HG03097 (cell line): Measurements from ENCODE around the gene TEX55.
"Not testable (repeated sequence)": the region's sequence is repeated elsewhere in the genome, so short reads cannot be mapped to it uniquely, and the experiment has no call there.

Source experiments
- ATAC-seq: cut with Tn5 transposase; IDR thresholded peaks from one replicate; pipeline ENCODE4 v1.9.1; 2021; ENCODE audit not compliant: unreplicated experiment, low FRiP score

TEX55 gene

DNA sequence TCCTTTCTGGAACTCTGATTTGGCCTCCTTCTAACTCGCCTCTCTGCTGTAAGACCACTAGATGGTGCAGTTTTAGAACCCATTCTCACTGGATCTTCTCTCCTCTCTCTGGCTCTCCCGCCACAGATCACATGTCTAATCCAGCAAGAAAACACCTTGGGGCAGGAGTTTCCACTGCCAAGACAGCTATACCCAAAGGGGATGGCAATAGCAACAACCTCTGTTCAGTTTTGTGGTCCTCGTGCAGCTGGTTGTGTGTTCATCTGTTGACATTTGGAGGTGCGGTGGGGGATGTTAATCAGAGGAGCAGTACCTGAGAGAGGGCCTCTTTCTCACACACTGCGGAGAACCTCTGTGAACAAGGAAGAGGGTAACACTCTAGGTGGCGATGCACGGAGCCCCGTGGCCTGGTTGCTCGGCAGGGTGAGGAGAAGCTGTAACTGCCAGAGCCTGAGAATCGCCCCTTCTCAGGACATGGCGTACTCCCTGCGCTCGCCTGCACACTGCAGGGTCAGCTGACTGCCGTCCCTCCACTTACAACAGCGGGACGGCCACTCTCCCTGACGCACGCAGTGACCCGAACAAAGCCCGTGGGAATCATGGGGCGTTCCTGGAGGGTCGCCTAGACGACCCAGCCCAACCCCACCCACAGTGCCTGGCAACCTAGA, at the start of gene TEX55:
Gene TEX55 (plus strand): TSS at position 666 of the 668 bp plus-strand sequence. CDS start 25 bp downstream, outside the sequence.
- ATAC-seq: no peak

GRCh38 chr3:119098003-119098402, 48.0 kb upstream of the TEX55 start:
- no peak for ATAC-seq

GRCh38 chr3:119098619-119099222, 47.2 kb upstream of the TEX55 start:
- no peak for ATAC-seq

DNA sequence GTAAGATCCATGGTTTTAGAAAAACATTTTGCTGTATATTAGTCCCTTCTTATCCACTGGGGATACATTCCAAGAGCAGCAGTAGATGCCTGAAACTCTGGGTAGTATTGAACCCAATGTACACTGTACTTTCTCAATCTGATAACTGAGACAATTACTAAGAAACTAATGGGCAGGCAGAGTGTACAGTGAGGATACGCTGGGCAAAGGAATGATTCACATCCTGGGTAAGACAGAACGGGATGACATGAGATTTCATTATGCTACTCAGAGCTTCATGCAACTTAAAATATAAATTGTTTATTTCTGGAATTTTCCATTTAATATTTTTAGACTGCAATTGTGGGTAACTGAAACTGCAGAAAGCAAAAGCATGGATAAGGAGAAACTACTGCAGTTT, 46.2 kb upstream of the TEX55 start:
- no peak for ATAC-seq

DNA sequence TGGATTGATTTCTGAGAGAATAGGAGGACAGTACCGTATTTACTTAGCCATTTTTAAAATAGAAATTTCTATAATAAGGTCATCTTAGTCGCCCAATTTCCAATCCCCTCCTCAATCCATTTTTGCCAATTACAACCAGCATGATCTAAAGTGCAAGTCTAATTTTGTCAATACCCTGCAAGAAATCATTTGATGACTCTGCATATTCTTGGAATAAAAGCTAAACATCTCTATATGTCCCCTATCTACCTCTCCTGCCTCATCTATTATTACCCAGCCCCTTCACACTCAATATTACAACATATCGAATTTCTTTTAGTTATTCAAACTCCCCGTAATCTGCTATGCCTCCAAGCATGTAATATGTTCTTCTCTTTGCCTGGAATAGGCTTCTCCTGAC, 41.9 kb upstream of the TEX55 start:
- ATAC-seq: no peak

GRCh38 chr3:119118330-119118729, 27.6 kb upstream of the TEX55 start:
- ATAC-seq: not testable (repeated sequence)

DNA sequence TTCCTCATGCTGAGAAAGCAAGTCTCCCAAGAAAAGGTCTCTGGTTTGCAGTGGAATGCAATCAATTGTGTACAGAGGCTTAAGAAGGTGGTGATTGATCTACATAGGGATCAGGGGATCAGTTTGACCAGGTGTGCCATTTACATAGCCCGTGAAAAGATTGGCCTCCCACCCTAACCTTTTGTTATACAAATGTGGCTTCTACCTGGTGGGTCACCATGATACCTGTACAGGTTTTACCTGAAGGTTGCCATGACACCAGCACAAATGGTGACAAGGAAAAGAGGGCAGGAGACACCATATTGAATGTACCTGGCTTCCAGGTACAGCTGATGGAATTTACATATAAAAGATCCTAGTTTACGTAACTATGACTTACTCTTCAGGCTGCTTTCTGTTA, 25.5 kb upstream of the TEX55 start:
- no peak for ATAC-seq

GRCh38 chr3:119122350-119122749, 23.6 kb upstream of the TEX55 start:
- ATAC-seq: no peak

- ATAC-seq: no peak
Measured at GRCh38 chr3:119125342-119125741, 20.6 kb upstream of the TEX55 start.

- no peak for ATAC-seq
Measured at GRCh38 chr3:119125742-119126504, 20.0 kb upstream of the TEX55 start.

DNA sequence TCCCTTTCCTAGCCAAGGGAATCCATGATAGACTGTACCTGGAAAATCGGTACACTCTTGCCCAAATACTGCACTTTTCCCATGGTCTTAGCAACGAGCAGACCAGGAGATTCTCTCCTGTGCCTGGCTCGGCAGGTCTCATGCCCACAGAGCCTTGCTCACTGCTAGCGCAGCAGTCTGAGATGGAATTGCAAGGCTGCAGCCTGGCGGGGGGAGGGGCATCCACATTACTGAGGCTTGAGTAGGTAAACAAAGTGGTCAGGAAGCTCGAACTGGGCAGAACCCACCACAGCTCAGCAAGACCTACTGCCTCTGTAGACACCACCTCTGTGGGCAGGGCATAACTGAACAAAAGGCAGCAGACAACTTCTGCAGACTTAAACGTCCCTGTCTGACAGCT, 15.7 kb upstream of the TEX55 start:
- not testable (repeated sequence) for ATAC-seq

DNA sequence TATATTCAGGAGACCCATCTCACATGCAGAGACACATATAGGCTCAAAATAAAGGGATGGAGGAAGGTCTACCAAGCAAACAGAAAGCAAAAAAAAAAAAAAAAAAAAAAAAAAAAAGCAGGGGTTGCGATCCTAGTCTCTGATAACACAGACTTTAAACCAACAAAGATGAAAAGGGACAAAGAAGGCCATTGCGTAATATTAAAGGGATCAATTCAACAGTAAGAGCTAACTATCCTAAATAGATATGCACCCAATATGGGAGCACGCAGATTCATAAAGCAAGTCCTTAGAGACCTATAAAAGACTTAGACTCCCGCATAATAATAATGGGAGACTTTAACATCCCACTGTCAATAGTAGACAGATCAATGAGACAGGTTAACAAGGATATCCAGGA, 13.7 kb upstream of the TEX55 start:
- not testable (repeated sequence) for ATAC-seq

DNA sequence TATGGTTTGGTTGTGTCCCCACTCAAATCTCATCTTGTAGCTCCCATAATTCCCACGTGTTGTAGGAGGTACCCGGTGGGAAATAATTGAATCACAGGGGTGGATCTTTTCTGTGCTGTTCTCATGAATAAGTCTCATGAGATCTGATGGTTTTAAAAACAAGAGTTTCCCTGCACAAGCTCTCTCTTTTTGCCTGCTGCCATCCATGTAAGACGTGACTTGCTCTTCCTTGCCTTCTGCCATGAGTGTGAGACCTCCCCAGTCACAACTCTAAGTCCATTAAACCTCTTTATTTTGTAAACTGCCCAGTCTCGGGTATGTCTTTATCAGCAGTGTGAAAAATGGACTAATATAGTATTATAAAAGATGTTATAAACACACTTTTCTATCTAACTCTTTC, 6.6 kb upstream of the TEX55 start:
- not testable (repeated sequence) for ATAC-seq

DNA sequence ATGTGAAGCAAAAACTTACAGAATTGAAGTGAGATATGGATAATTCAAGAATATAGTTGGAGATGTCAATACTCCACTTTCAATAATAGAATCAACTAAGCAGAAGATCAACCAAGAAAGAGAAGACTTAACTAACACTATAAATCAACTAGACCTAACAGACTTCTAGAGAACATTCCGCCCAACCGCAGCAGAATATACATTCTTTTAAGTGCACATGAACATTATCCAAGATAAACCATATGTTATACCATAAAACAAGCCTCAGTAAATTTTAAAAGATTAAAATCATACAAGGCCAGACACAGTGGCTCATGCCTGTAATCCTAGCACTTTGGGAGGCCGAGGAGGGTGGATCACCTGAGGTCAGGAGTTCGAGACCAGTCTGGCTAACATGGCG, 5.5 kb upstream of the TEX55 start:
- no peak for ATAC-seq

DNA sequence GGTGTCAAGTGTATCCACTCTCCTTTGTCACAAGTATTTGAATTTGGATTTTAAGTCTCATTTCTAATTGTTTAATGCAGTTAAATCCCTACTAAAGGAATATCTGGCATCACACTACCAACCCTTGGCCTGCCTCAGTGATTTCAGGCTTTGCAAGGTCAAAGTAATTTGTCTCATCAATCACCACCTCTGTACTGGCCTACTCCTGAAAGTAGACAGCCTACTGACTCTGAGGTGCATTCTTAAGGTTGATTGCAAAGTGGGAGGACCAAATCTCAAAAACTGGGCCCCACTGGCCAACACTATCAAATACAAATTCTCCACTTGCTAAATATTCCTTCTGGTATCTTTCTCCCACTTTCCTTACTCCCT, 851 bp upstream of the TEX55 start:
- no peak for ATAC-seq

DNA sequence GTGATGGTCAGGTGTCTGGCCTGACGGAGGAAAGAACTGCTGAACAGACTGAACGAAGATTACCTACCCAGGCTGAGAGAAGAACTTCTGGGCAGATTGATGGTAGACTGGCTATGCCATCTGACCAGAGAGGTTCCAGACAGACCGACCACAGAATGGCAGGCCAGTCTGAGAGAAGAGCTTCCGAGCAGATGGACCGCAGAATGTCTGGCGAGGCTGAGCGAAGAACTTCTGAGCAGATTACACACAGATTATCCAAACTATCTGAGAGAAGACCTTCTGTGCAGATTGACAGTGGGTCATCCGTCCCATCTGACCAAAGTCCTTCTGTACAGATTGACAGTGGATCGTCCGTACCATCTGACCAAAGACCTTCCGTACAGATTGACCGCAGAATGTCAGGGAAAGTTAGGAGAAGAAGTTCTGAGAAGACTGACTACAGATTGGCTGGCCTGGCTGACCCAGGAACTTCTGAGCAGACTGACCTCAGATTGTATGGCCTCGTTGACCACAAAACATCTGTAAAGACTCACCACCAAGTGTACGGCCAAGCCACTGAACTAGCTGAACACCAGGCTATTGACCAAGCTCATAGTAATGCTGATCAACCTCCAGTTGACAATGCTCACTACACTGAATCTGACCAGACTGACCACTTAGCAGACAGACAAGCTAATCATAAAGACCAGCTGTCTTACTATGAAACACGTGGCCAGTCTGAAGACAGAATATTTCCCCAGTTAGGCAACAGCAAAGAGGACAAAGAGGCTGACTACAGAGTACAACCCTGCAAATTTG, 812 bp downstream of the TEX55 start:
- ATAC-seq: no peak

GRCh38 chr3:119147494-119147893, 1.5 kb downstream of the TEX55 start:
- ATAC-seq: no peak

DNA sequence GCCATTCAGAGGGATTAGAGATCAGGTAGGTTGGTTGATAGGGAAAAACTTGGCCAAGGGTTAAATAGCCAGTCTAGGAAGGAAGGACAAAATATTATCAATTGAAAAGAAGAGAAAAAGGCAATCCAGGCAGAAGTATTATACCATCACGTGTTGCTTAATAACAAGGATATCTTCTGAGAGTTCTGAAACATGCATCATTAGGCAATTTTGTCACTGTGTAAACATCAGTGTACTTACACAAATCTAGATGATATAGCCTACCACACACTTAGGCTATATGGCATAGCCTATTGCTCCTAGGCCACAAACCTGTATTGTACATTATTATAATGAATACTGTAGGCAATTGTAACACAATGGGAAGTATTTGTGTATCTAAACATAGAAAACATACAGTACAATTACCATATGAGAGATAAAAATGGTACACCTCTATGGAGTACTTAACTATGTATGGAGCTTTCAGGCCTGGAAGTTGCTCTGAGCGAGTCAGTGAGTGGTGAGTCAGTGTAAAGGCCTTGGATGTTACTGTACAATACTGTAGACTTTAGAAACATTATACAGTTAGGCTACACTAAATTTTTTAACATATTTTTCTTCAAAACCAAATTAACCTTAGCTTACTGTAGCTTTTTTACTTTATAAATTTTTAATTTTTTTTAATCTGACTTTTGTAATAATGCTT, 2.7 kb downstream of the TEX55 start:
- ATAC-seq: no peak

- ATAC-seq: no peak
Measured at GRCh38 chr3:119149484-119149883, 3.5 kb downstream of the TEX55 start.

DNA sequence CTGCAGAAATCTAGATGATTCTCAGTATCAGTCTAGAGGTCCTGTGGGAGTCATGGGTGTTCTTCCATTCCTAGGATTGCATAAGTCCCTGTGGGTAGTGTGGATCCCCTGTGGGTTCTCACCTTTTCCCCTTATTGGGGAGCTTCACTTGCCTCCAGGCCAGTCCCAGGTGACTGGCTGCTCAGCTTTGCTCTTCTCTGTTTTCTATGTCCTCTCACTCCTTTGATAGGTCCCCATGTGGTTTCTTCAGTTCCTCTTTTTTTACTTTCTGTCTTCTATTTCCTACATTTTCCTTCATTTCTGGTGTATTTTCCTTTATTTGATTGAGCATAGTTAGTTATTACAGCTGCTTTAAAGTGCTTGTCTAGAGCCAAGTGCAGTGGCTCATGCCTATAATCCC, 10.9 kb downstream of the TEX55 start:
- no peak for ATAC-seq
